ENCODE results near the gene ASCL2.

DNA sequence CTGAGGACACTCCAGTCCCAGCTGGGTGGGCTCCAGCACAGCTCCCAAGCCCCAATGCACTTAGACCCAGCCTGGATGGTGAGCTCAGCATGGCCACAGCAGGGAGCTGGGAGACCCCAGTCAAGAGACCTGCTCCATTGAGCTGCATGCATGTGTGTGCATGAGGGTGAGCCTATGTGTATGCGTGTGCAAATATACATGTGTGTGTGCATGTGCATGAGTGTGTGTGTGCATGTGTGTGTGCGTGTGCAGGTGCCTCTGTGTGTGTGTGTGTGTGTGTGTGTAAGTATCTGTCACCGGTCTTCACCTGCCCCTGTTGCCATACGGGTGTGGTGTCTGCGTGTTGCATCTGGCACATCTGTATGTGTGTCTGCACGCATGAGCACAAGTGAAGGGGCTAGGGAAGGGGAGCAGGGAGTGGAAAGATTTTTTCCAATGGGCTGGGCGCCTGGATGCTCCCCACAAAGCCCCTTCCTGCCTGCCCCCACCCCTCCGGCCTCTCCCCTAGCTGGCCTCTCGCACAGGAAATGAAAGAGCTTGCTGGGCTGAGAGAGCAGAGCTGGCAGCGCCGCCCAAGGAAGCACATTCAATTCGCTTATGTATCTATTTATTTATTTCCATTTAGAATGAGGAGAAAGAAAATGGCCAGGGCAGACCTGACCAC, 35.5 kb upstream of the ASCL2 start:
- TF ChIP-seq, protein P1, sequence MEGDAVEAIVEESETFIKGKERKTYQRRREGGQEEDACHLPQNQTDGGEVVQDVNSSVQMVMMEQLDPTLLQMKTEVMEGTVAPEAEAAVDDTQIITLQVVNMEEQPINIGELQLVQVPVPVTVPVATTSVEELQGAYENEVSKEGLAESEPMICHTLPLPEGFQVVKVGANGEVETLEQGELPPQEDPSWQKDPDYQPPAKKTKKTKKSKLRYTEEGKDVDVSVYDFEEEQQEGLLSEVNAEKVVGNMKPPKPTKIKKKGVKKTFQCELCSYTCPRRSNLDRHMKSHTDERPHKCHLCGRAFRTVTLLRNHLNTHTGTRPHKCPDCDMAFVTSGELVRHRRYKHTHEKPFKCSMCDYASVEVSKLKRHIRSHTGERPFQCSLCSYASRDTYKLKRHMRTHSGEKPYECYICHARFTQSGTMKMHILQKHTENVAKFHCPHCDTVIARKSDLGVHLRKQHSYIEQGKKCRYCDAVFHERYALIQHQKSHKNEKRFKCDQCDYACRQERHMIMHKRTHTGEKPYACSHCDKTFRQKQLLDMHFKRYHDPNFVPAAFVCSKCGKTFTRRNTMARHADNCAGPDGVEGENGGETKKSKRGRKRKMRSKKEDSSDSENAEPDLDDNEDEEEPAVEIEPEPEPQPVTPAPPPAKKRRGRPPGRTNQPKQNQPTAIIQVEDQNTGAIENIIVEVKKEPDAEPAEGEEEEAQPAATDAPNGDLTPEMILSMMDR (IDR thresholded peaks at IDR 0.05 in 4 of 5, conservative IDR thresholded peaks at IDR 0.05 in 1 of 5): no peak
- no peak for TF ChIP-seq POLR2A (IDR thresholded peaks at IDR 0.05)

Data from gastrocnemius medialis (tissue), 4 donors.